Endodermal cell (in vitro differentiated cells): ENCODE data around the gene TMEM109. TPM values are rescaled to one million over a fixed set of nuclear protein-coding genes. Genes with fewer than 3 reads are reported as not detected.

Source experiments
- DNase-seq: peaks from one replicate; pipeline ENCODE4 v3.0.0-alpha.2; 2017
- H3K27ac ChIP-seq: 2 replicates; pipeline ENCODE4 v1.5.1; 2013; ENCODE audit warnings: mild to moderate bottlenecking, low read depth, low read length, moderate library complexity
- H3K27me3 ChIP-seq: 2 replicates; pipeline ENCODE4 v1.6.1; 2013; ENCODE audit warnings: mild to moderate bottlenecking, low read length, moderate library complexity; ENCODE audit not compliant: insufficient read depth, control insufficient read depth, poor library complexity, severe bottlenecking
- H3K36me3 ChIP-seq: 2 replicates; pipeline ENCODE4 v1.7.0; 2013; ENCODE audit warnings: mild to moderate bottlenecking, low read length, moderate library complexity; ENCODE audit not compliant: control insufficient read depth, insufficient read depth
- H3K4me1 ChIP-seq: one replicate; pipeline ENCODE4 v1.7.0; 2013; ENCODE audit warnings: low read length; ENCODE audit not compliant: control insufficient read depth, insufficient read depth
- H3K4me3 ChIP-seq: 2 replicates; pipeline ENCODE4 v1.5.1; 2013; ENCODE audit warnings: mild to moderate bottlenecking, low read length, moderate library complexity
- H3K9ac ChIP-seq: 2 replicates; pipeline ENCODE4 v1.6.1; 2013; ENCODE audit warnings: mild to moderate bottlenecking, low read length, moderate library complexity; ENCODE audit not compliant: poor library complexity, severe bottlenecking; ENCODE audit errors: extremely low read depth
- H3K9me3 ChIP-seq: 2 replicates; pipeline ENCODE4 v1.6.1; 2013; ENCODE audit warnings: mild to moderate bottlenecking, low read length, moderate library complexity; ENCODE audit not compliant: control insufficient read depth
- H3K27ac Mint-ChIP-seq: 2 replicates; pipeline ENCODE4 v1.8.0; 2020; ENCODE audit warnings: mixed read lengths
- H3K27me3 Mint-ChIP-seq: 2 replicates; pipeline ENCODE4 v1.8.0; 2021; ENCODE audit warnings: mild to moderate bottlenecking, mixed read lengths; ENCODE audit not compliant: insufficient read depth
- H3K36me3 Mint-ChIP-seq: 2 replicates; pipeline ENCODE4 v1.8.0; 2020; ENCODE audit warnings: low read depth, mixed read lengths
- H3K4me1 Mint-ChIP-seq: 2 replicates; pipeline ENCODE4 v1.8.0; 2020; ENCODE audit warnings: mixed read lengths
- H3K4me3 Mint-ChIP-seq: 2 replicates; pipeline ENCODE4 v1.8.0; 2020; ENCODE audit warnings: mild to moderate bottlenecking, moderate library complexity, mixed read lengths
- H3K9me3 Mint-ChIP-seq: 2 replicates; pipeline ENCODE4 v1.8.0; 2020; ENCODE audit warnings: mild to moderate bottlenecking, mixed read lengths
- whole genome bisulfite sequencing, 2 experiments: methylation state at CpG; one replicate each; pipeline versions ENCODE4 v1.1.5 to v1.1.7; 2013; ENCODE audit warnings: missing lambda C conversion rate in 2 of 2, mixed read lengths in 1 of 2; ENCODE audit not compliant: insufficient coverage in 1 of 2, insufficient read length in 1 of 2; 5-methylcytosine and 5-hydroxymethylcytosine counted together
- total RNA-seq, 2 donors: library from RNA; stranded (reverse); fragmentation: NEBNext Ultra II Directional in 1 of 2; extraction: Animal tissue kit (Norgen Biotek cat#: 25700) in 1 of 2; gene quantifications; 2 replicates in 1 of 2; 3 replicates in 1 of 2; pipeline ENCODE4 v1.2.1, GENCODE V29; 2021
- TF ChIP-seq, protein P1 (sequence below): fragments of 200-600 bp; sonication (generic); conservative IDR thresholded peaks from 2 replicates; pipeline ENCODE4 v1.5.0; 2021; ENCODE audit warnings: antibody characterized with exemption, mild to moderate bottlenecking

TMEM109 gene
- total RNA-seq, 2 donors from 2014 or later = 41.4 to 56.8 TPM

DNA sequence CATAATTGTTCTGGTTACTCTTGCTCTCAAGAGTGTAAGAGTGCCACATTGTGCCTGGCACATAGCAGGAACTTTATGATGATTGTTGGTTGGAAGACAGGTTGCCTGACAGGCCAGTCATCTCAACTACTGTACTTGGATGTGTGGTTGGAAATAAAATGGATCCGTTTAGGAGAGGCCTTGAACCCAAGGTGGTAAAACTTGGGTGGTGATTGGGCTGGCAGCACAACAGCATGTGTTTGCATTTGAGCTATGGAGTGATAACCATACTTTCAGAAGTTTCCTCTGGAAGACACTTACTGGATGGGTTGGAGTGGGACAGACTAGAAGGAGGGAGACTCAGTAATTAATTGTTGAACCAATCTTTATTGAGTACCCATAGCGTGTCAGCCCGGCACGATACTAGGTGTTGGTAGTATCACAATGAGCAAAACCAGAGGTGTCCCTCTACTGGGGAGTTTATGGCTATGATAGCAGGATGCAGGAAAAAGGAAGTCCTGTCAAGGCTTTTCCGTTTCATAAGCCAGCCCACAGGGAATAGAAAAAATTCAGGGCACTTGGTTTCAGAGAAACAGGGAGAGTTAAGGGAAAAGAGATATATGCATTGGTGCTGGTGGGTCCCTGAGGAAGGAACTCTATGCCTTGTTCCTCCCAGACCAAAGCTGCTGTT, 3.1 kb upstream of the TMEM109 start:
- TF ChIP-seq, protein P1, sequence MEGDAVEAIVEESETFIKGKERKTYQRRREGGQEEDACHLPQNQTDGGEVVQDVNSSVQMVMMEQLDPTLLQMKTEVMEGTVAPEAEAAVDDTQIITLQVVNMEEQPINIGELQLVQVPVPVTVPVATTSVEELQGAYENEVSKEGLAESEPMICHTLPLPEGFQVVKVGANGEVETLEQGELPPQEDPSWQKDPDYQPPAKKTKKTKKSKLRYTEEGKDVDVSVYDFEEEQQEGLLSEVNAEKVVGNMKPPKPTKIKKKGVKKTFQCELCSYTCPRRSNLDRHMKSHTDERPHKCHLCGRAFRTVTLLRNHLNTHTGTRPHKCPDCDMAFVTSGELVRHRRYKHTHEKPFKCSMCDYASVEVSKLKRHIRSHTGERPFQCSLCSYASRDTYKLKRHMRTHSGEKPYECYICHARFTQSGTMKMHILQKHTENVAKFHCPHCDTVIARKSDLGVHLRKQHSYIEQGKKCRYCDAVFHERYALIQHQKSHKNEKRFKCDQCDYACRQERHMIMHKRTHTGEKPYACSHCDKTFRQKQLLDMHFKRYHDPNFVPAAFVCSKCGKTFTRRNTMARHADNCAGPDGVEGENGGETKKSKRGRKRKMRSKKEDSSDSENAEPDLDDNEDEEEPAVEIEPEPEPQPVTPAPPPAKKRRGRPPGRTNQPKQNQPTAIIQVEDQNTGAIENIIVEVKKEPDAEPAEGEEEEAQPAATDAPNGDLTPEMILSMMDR = peak; percentile 41
- no peak for DNase-seq
- H3K9ac ChIP-seq = no peak overlapping the region
- Mint-ChIP-seq H3K4me3 (no peak overlapping the region), H3K27me3 (peaks cover 48% of the 10 kb centered on the region), H3K9me3 (no peaks in the 10 kb centered on the region), H3K36me3 (no peaks in the 10 kb centered on the region), H3K4me1 (peaks cover 22% of the 10 kb centered on the region), H3K27ac (no peak overlapping the region)
- H3K27me3 ChIP-seq = peaks cover 24% of the 10 kb centered on the region
- 83 to 88% methylated on average over 5 of the region's 5 CpGs for WGBS, 2 experiments
- H3K4me3 ChIP-seq = no peak overlapping the region
- H3K27ac ChIP-seq = no peak overlapping the region
- H3K4me1 ChIP-seq = peaks cover 3% of the 10 kb centered on the region
- H3K9me3 ChIP-seq = no peaks in the 10 kb centered on the region
- H3K36me3 ChIP-seq = no peaks in the 10 kb centered on the region

DNA sequence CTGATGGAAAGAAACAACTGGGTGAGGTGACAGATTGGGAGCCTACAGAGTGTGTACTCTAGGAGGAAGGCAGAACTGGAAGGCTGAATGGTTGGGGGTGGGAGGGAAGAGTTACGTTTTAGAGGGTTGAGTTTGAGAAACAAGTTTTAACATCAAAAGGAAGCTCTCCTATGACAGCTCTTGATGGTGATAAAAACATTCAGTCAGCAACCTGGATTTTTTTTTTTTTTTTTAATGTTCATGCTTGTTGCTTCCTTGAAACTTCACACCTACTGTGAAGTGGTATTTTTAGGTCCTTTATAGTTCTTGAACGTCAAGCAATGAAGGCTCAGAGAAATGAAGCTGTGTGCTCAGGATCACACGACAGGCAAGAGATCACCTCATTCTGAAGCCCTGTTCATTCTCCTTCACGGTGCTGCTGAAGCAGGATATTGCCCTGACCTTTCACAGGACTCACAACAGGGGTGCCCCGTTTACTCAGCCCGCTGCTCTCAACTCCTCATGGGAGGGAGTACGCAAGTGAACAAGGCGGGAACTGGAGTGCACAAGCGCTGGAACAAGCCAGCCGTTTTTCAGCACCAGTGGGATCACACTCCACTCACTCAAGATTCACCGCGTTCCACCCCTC, 1.6 kb upstream of the TMEM109 start:
- Histone ChIP-seq H3K36me3 (no peaks in the 10 kb centered on the region), H3K9ac (no peak overlapping the region), H3K9me3 (no peaks in the 10 kb centered on the region), H3K27me3 (peaks cover 24% of the 10 kb centered on the region), H3K4me1 (peaks cover 12% of the 10 kb centered on the region), H3K4me3 (no peak overlapping the region), H3K27ac (peak overlapping the region; percentile 55)
- peaks cover 29% of the 10 kb centered on the region for H3K4me1 Mint-ChIP-seq
- TF ChIP-seq, protein P1 = no peak
- H3K9me3 Mint-ChIP-seq = no peaks in the 10 kb centered on the region
- H3K36me3 Mint-ChIP-seq = no peaks in the 10 kb centered on the region
- no peak overlapping the region for H3K27ac Mint-ChIP-seq
- WGBS, 2 experiments = 76 to 84% methylated on average over 11 to 12 of the region's 12 CpGs
- peaks cover 48% of the 10 kb centered on the region for H3K27me3 Mint-ChIP-seq
- no peak for DNase-seq
- no peak overlapping the region for H3K4me3 Mint-ChIP-seq

DNA sequence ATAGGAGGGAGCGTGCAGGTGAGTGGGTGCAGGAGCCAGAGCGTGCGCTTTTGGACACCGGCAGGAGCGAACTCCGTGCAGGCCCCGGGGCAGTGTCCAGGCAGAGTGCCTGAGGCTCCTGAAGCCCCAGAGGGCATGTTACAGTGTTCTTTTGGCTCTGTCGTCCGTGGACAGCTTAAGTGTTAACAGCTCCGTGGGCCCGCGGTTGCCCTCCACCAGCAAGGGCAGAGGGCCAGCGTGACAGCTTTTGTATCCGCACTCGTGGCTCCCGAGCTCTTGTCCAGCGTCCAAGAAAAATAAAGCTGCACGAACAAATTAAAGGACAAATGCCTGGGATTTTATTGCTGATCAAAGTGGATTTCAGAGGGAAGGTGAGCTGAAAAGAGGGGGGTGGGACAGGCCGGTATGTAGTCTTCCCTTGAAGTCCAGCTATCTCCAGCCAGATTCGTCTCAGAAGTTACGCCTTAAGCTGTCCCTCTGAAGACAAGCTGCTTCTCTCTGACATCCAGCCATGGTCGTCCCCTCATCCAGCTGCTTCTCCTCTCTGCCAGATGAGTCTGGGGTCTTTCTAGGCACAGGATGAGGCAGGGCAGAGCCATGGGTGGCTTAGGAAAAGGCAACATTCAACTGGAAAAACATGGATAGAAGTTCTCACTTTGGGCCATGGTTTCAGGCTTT, 968 bp upstream of the TMEM109 start:
- Mint-ChIP-seq H3K9me3 (no peaks in the 10 kb centered on the region), H3K27ac (no peak overlapping the region), H3K4me3 (peak overlapping the region; percentile 84), H3K36me3 (no peaks in the 10 kb centered on the region), H3K27me3 (peaks cover 45% of the 10 kb centered on the region), H3K4me1 (peaks cover 33% of the 10 kb centered on the region)
- Histone ChIP-seq H3K36me3 (no peaks in the 10 kb centered on the region), H3K27me3 (peaks cover 21% of the 10 kb centered on the region), H3K9ac (no peak overlapping the region), H3K9me3 (no peaks in the 10 kb centered on the region), H3K27ac (peak overlapping the region; percentile 81), H3K4me3 (peak overlapping the region; percentile 92), H3K4me1 (peaks cover 12% of the 10 kb centered on the region)
- no peak for DNase-seq
- TF ChIP-seq, protein P1 = no peak
- 84 to 93% methylated on average over 19 to 22 of the region's 22 CpGs for WGBS, 2 experiments
